Neural cell (in vitro differentiated cells): ENCODE data around the gene RASGRP3.

ENCODE experiments used
- CTCF ChIP-seq: fragments of 450-650 bp; IDR thresholded peaks from 2 replicates; pipeline ENCODE4 v1.5.1; 2014; ENCODE audit warnings: antibody characterized with exemption, mild to moderate bottlenecking, moderate library complexity; ENCODE audit not compliant: poor library complexity, severe bottlenecking
- EP300 ChIP-seq: fragments of 450-650 bp; conservative IDR thresholded peaks from 2 replicates; pipeline ENCODE4 v1.6.1; 2014; ENCODE audit warnings: antibody characterized with exemption, mild to moderate bottlenecking, moderate library complexity; ENCODE audit not compliant: poor library complexity, severe bottlenecking

GRCh38 chr2:33475224-33476130, 972 bp upstream of the RASGRP3 start:
- TF ChIP-seq EP300: no peak
- peak; percentile 35 for TF ChIP-seq CTCF
